ENCODE results near the gene PLA2G2C.

The PLA2G2C gene

DNA sequence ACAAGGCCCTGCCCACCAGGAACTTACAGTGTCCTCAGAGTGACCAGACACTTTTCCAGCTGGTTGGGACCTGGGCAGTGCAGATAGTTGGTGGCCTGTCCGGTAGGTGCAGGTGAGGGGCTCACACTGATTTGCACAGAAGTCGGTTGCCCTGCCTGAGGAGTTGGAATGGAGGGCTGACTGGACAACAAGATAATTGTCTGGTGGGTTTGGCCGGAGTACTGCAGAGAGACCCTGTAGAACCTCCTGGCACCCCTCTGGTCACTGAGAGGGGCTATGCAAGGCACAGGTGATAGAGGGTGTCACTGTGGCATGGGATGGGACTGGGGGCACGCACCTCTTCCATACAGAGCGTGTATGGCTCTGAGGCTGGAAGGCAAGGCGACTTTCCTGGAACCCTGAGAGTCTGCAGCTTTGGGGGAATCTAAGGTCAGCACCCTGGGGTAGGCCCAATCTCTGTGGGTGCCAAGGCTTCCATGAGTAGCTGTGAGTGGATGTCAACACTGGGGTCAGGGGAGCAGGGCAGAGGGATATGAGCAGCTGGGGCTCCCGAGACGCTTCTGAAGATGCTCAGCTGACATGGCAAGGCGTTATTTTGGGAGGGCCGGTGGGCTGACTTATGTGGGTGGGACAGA, 59.4 kb downstream of the PLA2G2C start:
- no peak for DNase-seq

- DNase-seq: no peak
Observed at GRCh38 chr1:20126041-20126805, 60.1 kb downstream of the PLA2G2C start.

- no peak for DNase-seq
Observed at GRCh38 chr1:20125100-20125499, 61.2 kb downstream of the PLA2G2C start.

DNA sequence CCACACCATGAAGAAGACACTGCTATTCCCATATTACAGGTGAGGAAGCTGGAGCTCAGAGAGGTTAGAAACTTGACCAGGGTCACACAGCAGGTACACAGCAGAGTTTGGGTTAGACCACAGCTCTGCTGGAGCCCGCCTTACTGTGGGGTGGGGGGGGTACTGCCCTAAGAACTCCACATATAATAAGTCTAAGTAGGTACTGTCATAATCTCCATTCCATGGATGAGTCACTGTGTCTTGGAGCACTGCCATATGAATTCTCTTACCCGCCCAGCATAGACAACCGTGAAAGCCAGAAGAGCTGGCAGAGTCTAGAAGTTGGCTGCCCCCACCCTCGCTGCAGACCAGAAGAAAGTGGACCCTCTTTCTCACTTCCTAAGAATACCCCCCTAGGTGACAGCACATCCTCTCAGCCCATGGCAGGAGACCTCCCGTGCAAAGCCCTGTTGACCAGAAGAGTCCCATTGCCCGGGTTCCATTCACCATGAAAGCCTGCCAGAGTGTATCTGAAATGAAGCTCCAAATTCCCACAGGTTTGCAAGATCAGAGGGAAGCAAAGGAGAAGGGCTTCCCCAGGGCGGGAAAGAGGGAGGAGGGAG, 61.8 kb downstream of the PLA2G2C start:
- DNase-seq: no peak

DNA sequence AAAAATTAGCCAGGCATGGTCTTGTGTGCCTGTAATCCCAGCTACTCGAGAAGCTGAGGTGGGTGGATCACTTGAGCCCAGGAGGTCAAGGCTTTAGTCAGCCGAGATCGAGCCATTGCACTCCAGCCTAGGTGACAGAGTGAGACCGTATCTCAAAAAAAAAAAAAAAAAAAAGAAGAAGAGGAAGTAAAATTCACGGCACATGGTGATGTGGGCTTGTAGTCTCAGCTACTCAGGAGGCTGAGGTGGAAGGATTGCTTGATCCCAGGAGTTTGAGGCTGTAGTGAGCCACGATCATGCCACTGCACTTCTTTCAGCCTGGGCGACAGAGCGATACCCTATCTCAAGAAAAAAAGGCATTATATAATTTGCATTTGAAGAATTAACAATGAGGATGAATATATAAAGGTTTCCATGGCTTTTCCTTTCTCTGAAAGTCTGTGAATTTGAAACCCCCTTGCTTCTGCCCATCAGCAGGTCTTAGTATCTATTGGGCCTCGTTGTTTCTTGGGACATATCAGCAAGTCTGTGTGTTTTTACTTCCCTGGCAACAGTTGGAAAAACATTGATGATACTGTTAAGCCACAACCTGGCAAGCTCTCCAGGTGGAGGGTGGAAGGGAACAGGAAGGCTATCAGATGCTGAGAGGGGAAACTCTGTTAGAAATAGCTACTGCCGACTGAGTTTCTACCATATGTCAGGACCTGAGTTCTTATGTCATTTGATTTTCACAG, 62.4 kb downstream of the PLA2G2C start:
- DNase-seq: no peak

DNA sequence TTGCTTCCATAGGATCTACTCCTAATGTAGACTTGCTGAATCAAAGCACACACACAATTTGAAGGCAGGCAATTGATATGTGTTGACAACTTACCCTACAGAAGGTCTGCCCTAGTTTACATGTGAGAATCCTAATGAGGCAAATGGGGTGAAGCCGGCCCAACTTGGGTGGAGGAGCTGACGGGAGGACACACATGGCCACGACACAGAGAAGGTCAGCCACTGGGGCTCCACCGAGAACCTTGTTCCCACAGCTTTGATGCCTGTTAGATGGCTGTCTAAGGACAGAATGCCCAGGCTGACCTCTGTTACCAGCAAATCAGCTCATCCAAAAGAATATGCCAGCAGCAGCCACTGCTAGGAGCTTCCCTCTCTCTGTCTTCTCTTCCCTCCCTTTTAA, 65.5 kb downstream of the PLA2G2C start:
- DNase-seq: no peak

GRCh38 chr1:20119347-20119746, 67.0 kb downstream of the PLA2G2C start, which contains the start of gene PLA2G2D:
PLA2G2D (minus strand) TSS chr1:20119536; CDS start chr1:20119498, 38 bp downstream.
- DNase-seq: no peak

DNA sequence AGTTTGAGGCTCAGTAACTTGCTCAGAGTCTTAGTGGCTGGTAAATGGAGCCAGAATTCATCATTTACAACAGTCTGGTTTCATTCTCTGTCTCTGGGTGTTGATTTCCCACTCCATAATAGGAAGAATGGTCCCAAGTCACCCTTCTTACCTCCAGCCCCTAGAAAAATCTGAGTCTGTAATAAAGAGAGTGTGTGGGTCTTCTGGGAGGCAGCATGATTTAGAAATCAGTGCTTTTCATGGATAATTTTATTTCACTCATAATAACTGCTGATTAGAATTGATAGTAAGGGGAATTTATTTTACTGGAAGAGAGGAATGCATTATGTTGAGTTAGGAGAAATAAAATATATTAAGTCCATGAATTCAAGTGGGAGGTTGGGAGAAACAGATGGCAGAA, 69.1 kb downstream of the PLA2G2C start:
- no peak for DNase-seq

GRCh38 chr1:20115916-20116315, 70.4 kb downstream of the PLA2G2C start:
- no peak for DNase-seq

- no peak for DNase-seq
Observed at GRCh38 chr1:20115479-20115878, 70.8 kb downstream of the PLA2G2C start.

- no peak for DNase-seq
Observed at GRCh38 chr1:20114021-20114648, 72.2 kb downstream of the PLA2G2C start.
